A673 (cell line): ENCODE results near the gene P2RX3. TPM values are rescaled to one million over a fixed set of nuclear protein-coding genes. Genes with fewer than 3 reads are reported as not detected.

Experiments used
- BruUV-seq: library from RNA; stranded (reverse); fragments of 400-500 nt; replicated peaks from 2 replicates; lab custom pipeline; 2021; lab: Mats Ljungman, UMichigan
- CTCF ChIA-PET: fragments of 300-600 bp; sonication (Branson Sonifier 250); formaldehyde crosslinking; loops from one replicate; lab custom pipeline; 2022; ENCODE audit warnings: antibody characterized with exemption; lab: Charles Lee
- POLR2A ChIA-PET: fragments of 300-600 bp; sonication (Branson Sonifier 250); formaldehyde crosslinking; loops from one replicate; lab custom pipeline; 2022; ENCODE audit warnings: antibody characterized with exemption; ENCODE audit not compliant: low non-redundant PET; lab: Charles Lee
- DNase-seq: peaks from one replicate; pipeline ENCODE4 v3.0.0-alpha.2; 2015; ENCODE audit warnings: low spot score
- H3K27ac ChIP-seq: fragments of 200-600 bp; sonication (generic); 2 replicates; pipeline ENCODE4 v1.5.1; 2016; ENCODE audit warnings: mixed run types, low read depth, mild to moderate bottlenecking, mixed read lengths, antibody characterized with exemption, low read length; ENCODE audit not compliant: poor library complexity, severe bottlenecking
- H3K27me3 ChIP-seq: fragments of 200-600 bp; sonication (generic); replicated peaks from 2 replicates; pipeline ENCODE4 v1.6.1; 2017; ENCODE audit warnings: mixed run types, low read depth, mild to moderate bottlenecking, mixed read lengths, antibody characterized with exemption, low read length; ENCODE audit not compliant: insufficient read depth, poor library complexity
- H3K36me3 ChIP-seq: fragments of 200-600 bp; sonication (generic); 2 replicates; pipeline ENCODE4 v1.6.1; 2016; ENCODE audit warnings: mixed run types, mild to moderate bottlenecking, mixed read lengths, antibody characterized with exemption, low read length; ENCODE audit not compliant: insufficient read depth, poor library complexity, severe bottlenecking
- H3K4me1 ChIP-seq: fragments of 200-600 bp; sonication (generic); 2 replicates; pipeline ENCODE4 v1.6.1; 2017; ENCODE audit warnings: mixed run types, mild to moderate bottlenecking, mixed read lengths, antibody characterized with exemption, low read length; ENCODE audit not compliant: insufficient read depth, poor library complexity, severe bottlenecking
- H3K4me3 ChIP-seq: fragments of 200-600 bp; sonication (generic); 2 replicates; pipeline ENCODE4 v1.5.1; 2016; ENCODE audit warnings: low read depth, mixed run types, mild to moderate bottlenecking, mixed read lengths, low read length; ENCODE audit not compliant: poor library complexity, severe bottlenecking
- H3K9me3 ChIP-seq: fragments of 200-600 bp; sonication (generic); 2 replicates; pipeline ENCODE4 v1.6.1; 2016; ENCODE audit warnings: mixed run types, low read depth, mild to moderate bottlenecking, mixed read lengths, antibody characterized with exemption, low read length; ENCODE audit not compliant: poor library complexity, severe bottlenecking
- EZH2 ChIP-seq: fragments of 200-600 bp; sonication (generic); IDR thresholded peaks from 2 replicates; pipeline ENCODE4 v1.6.1; 2017; ENCODE audit warnings: borderline replicate concordance, low read depth, mild to moderate bottlenecking, mixed read lengths, antibody characterized with exemption, low read length; ENCODE audit not compliant: poor library complexity, severe bottlenecking
- intact Hi-C: fragments of 100-400 bp; cut with micrococcal nuclease; formaldehyde crosslinking; loops from one replicate; pipeline ENCODE4 v1.10.0; 2022; ENCODE audit not compliant: unreplicated experiment
- total RNA-seq: library from RNA; stranded (reverse); gene quantifications from 2 replicates; pipeline ENCODE4 v1.2.3, GENCODE V29; 2021
- TF ChIP-seq, protein P1 (sequence below): fragments of 300-800, 200-600 bp; sonication (generic); conservative IDR thresholded peaks from 2 replicates; pipeline ENCODE4 v1.5.1; 2017; ENCODE audit warnings: low read depth, mild to moderate bottlenecking, antibody characterized with exemption, low read length, moderate library complexity, mixed read lengths

P2RX3 gene
- total RNA-seq, 1 experiment from 2014 or later = not detected

DNA sequence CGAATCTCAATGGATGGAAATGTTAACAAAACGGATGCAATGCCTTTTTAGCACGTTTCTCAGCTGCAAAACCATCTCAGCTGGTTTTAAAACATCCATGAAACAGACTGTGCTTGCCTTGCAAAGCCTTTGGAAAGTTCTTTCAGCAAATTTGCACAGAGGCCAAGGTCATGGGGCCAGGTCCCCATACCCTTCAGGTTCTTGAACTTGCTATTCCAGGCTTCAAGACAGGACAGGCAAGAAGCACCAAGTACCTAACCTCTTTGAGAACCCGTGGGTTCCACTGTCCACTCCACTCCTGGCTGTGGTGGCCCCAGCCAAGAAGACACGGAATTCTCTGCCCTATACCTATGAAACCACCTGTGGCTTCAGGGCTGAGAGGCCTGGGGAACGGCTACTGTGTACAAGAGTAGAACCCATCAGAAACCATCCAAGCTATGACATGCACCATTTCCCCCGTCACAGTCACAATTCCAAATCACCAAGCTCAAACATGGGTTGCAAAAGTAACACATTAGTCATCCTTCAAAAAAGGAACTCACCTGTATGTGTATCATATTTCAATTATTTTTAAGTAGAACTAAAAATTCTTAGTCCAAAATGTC, 30.4 kb upstream of the P2RX3 start:
- no peak for TF ChIP-seq EZH2
- TF ChIP-seq, protein P1, sequence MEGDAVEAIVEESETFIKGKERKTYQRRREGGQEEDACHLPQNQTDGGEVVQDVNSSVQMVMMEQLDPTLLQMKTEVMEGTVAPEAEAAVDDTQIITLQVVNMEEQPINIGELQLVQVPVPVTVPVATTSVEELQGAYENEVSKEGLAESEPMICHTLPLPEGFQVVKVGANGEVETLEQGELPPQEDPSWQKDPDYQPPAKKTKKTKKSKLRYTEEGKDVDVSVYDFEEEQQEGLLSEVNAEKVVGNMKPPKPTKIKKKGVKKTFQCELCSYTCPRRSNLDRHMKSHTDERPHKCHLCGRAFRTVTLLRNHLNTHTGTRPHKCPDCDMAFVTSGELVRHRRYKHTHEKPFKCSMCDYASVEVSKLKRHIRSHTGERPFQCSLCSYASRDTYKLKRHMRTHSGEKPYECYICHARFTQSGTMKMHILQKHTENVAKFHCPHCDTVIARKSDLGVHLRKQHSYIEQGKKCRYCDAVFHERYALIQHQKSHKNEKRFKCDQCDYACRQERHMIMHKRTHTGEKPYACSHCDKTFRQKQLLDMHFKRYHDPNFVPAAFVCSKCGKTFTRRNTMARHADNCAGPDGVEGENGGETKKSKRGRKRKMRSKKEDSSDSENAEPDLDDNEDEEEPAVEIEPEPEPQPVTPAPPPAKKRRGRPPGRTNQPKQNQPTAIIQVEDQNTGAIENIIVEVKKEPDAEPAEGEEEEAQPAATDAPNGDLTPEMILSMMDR = no peak
- ChIA-PET POLR2A (no interaction called here), CTCF (no interaction called here)
- H3K9me3 ChIP-seq = no peaks in the 10 kb centered on the region
- no peaks in the 10 kb centered on the region for H3K27me3 ChIP-seq
- no peak for DNase-seq
- H3K4me3 ChIP-seq = no peak overlapping the region
- intact Hi-C loops = no loop called here
- H3K36me3 ChIP-seq = peaks cover 36% of the 10 kb centered on the region
- H3K27ac ChIP-seq = no peak overlapping the region
- BruUV-seq = no TSS peak
- H3K4me1 ChIP-seq = peaks cover 15% of the 10 kb centered on the region

DNA sequence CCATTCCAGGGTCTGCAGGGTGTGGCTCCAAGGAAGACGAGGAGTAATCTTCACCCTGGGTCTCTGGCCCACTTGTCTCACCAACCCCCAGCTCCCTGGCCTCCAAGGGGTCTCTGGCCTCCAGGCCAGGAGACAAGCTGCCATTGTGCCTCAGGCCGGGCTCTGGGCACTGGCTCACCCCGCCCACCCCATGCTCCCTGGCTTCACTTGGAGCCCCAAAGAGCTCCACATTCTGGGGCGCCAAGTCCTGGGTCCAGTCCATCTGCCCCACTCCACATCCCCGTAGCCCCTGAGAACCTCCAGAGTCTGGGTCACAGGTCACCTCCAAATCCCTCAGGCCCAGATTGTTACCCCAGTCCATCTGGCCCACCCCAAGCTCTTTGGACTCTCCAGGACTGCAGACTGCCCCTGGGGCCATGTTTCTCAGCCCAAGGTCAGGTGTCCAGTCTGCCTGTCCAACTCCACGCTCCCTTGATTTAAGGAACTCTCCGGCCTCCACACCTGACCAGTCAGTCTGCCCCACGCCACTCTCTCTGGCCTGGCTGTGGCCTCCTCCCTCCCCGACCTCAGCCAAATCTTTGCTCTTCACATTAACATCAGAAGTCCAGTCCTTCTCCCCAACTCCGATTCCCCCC, 29.6 kb upstream of the P2RX3 start:
- Histone ChIP-seq H3K36me3 (peaks cover 42% of the 10 kb centered on the region), H3K27me3 (no peaks in the 10 kb centered on the region), H3K4me1 (peaks cover 15% of the 10 kb centered on the region), H3K9me3 (no peaks in the 10 kb centered on the region), H3K4me3 (no peak overlapping the region), H3K27ac (peak overlapping the region; percentile 5)
- TF ChIP-seq, protein P1 = no peak
- TSS peak; percentile 29 for BruUV-seq
- CTCF ChIA-PET = no interaction called here
- DNase-seq = no peak
- POLR2A ChIA-PET = no interaction called here
- intact Hi-C loops = no loop called here

DNA sequence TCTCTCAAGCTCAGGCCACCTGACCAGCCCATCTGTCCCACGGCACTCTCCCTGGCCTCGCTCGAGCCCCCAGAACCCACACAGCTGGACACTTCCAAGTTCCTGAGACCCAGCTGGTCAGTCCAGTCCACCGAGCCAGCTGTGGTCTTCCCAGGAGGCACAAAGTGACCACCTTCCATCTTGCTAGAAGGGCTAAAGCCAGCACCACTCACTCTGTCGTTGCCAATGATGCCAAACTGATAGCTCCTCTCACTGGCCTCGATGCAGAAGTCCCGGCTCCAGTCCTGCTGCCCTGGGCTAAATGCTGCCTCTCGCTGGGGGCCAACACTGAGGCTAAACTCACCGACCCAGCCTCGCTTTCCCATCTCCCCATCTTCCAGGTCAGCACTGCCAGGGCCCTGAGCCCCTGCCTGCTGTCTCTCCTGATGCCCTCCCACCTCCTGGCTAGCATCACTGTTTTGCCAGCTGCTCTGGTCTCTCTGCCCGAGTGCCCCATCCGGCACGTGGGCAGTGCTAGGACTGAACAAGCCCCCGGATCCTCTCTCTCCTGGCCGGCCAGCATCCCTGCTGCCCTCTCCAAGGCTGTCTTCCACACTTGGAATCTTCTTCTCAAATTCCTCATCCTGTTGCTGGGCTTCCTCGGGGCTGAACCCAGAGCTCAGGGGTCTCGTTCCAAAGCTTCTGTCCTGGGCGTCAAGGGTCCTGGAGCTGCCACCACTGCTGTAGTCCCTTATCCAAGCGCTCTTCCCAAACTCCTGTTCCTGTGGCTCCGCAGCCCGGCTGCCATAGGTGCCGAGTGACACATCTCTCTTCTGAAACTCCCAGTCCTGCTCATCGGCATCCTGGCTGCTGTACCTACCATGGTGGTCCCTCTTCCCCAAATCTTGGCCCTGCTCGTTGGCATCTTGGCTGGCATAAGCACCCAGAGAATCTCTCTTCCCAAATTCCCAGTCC, 28.8 kb upstream of the P2RX3 start:
- Histone ChIP-seq H3K36me3 (peaks cover 51% of the 10 kb centered on the region), H3K27ac (no peak overlapping the region), H3K27me3 (no peaks in the 10 kb centered on the region), H3K9me3 (no peaks in the 10 kb centered on the region), H3K4me1 (peaks cover 15% of the 10 kb centered on the region), H3K4me3 (no peak overlapping the region)
- POLR2A ChIA-PET = no interaction called here
- DNase-seq = no peak
- no TSS peak for BruUV-seq
- intact Hi-C loops = no loop called here
- TF ChIP-seq EZH2 = no peak
- TF ChIP-seq, protein P1 = no peak
- CTCF ChIA-PET = no interaction called here
